Measurements from ENCODE around the gene MLF2. TPM values are rescaled to one million over a fixed set of nuclear protein-coding genes. Genes with fewer than 3 reads are reported as not detected.

MLF2 gene
- total and polyA plus RNA-seq, 9 of the 15 experiments (the other 6 are each of a cell fraction or from before 2014, with no cell fraction given): 11.4 to 190 (median 139) TPM

GRCh38 chr12:6752921-6753771, at the start of gene MLF2 (continued):
- TF ChIP-seq FIP1L1 (IDR thresholded peaks at IDR 0.05; ENCODE audit: low read depth, low read length, poor library complexity, severe bottlenecking): no peak
- TF ChIP-seq EP400 (IDR thresholded peaks at IDR 0.05): peak; percentile 81
- no peak for TF ChIP-seq CSDE1 (IDR thresholded peaks at IDR 0.05)
- TF ChIP-seq ZNF212 (CRISPR knock-in tag; IDR thresholded peaks at IDR 0.05): no peak
- TF ChIP-seq CHAMP1 (IDR thresholded peaks at IDR 0.05): no peak
- TF ChIP-seq ATF1 (CRISPR knock-in tag; IDR thresholded peaks at IDR 0.05): no peak; the same call in 1 of the 2 replicates
- peak; percentile 97 for TF ChIP-seq ATF1 (tag; IDR thresholded peaks at IDR 0.05)
- TF ChIP-seq ARID4B (CRISPR knock-in tag; IDR thresholded peaks at IDR 0.05): 0 out of 2 replicates have a peak, but pooled peaks have one; percentile 21
- TF ChIP-seq USF1 (CRISPR knock-in tag; IDR thresholded peaks at IDR 0.05): no peak
- TF ChIP-seq ZC3H11A (IDR thresholded peaks at IDR 0.05; ENCODE audit: low read depth, low read length): no peak
- no peak for TF ChIP-seq ZNF133 (CRISPR knock-in tag; IDR thresholded peaks at IDR 0.05)
- TF ChIP-seq SIX5 (IDR thresholded peaks at IDR 0.05; ENCODE audit: borderline replicate concordance in 1 of 2, insufficient read depth in 1 of 2, low read depth in 1 of 2, low read length in 2 of 2): no peak
- peak; percentile 80; the same call in 1 of the 2 replicates for TF ChIP-seq ZNF740 (CRISPR knock-in tag; IDR thresholded peaks at IDR 0.05)
- TF ChIP-seq ZNF740 (tag; IDR thresholded peaks at IDR 0.05): 0 out of 4 replicates have a peak, but pooled peaks of 1 of the 2 experiments have one; percentile 62
- peak; percentile 95 for TF ChIP-seq RBFOX2 (IDR thresholded peaks at IDR 0.05; ENCODE audit: low read depth, low read length)
- TF ChIP-seq SUPT5H (IDR thresholded peaks at IDR 0.05): peak; percentile 90
- no peak for TF ChIP-seq RNF219 (CRISPR knock-in tag; IDR thresholded peaks at IDR 0.05)

All from K562 (cell line).